HEK293T (cell line): Measurements from ENCODE around the gene MAST2.

Experiments
- ELF4 ChIP-seq: fragments of 450-650 bp; IDR thresholded peaks from 2 replicates; pipeline ENCODE4 v1.6.1; 2017; ENCODE audit warnings: antibody characterized with exemption
- FOXK2 ChIP-seq: fragments of 450-650 bp; IDR thresholded peaks from 2 replicates; pipeline ENCODE4 v1.6.1; 2016; ENCODE audit warnings: mild to moderate bottlenecking
- FOXM1 ChIP-seq: fragments of 450-650 bp; IDR thresholded peaks from 2 replicates; pipeline ENCODE4 v1.6.1; 2017; ENCODE audit warnings: mild to moderate bottlenecking, borderline replicate concordance
- HDGF ChIP-seq: fragments of 450-650 bp; IDR thresholded peaks from 2 replicates; pipeline ENCODE4 v1.6.1; 2017; ENCODE audit warnings: antibody characterized with exemption, borderline replicate concordance
- L3MBTL2 ChIP-seq: fragments of 450-650 bp; conservative IDR thresholded peaks from 2 replicates; pipeline ENCODE4 v1.6.1; 2016; ENCODE audit warnings: mild to moderate bottlenecking
- SP1 ChIP-seq: fragments of 450-650 bp; IDR thresholded peaks from 2 replicates; pipeline ENCODE4 v1.6.1; 2017
- SUZ12 ChIP-seq: fragments of 450-650 bp; IDR thresholded peaks from 2 replicates; pipeline ENCODE4 v1.6.1; 2016; ENCODE audit warnings: mild to moderate bottlenecking

DNA sequence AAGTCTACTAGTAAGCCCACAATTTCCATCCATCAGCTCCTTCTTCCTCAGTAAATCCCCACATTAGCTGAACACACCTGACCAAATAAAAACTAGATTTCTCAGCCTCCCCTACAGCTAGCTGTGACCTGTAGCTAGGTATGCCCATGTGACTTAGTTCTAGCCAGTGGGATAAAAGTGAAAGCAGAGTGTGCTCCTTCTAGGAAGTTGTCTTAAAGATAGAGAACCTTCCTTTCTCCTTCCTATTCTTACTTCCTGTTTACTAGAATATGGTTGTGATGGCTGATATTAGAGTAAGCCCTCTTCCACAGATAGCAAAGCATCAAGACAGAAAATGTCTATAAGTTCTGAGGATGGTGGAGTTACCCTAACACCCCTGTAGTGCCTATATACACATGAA is 262.0 kb downstream of the MAST2 start:
- TF ChIP-seq HDGF, result no peak
- TF ChIP-seq SP1, result no peak
- TF ChIP-seq SUZ12, result no peak
- no peak for TF ChIP-seq L3MBTL2
- TF ChIP-seq ELF4, result no peak
- no peak for TF ChIP-seq FOXK2
- TF ChIP-seq FOXM1, result no peak
